Activated naive CD4-positive, alpha-beta T cell treated with Interleukin-2 at 50 U/mL for 16 hours (primary cell): ENCODE data around the gene SARNP.
"Not testable (repeated sequence)": the region's sequence is repeated elsewhere in the genome, so short reads cannot be mapped to it uniquely, and the experiment has no call there.

Experiments used
- DNase-seq: peaks from one replicate; pipeline ENCODE4 v3.0.0-alpha.2; 2020

The SARNP gene

GRCh38 chr12:55789171-55789570 lies 28.4 kb downstream of the SARNP start:
- DNase-seq: no peak

- no peak for DNase-seq
Measured at GRCh38 chr12:55788546-55788945, 29.0 kb downstream of the SARNP start.

- DNase-seq: no peak
Measured at GRCh38 chr12:55780685-55781084, 36.8 kb downstream of the SARNP start.

- no peak for DNase-seq
Measured at GRCh38 chr12:55777856-55778255, 39.7 kb downstream of the SARNP start.

GRCh38 chr12:55771736-55772135 lies 45.8 kb downstream of the SARNP start:
- DNase-seq: no peak

- no peak for DNase-seq
Measured at GRCh38 chr12:55767156-55767555, 50.4 kb downstream of the SARNP start.

- no peak for DNase-seq
Measured at GRCh38 chr12:55765736-55766290, 51.7 kb downstream of the SARNP start.

- no peak for DNase-seq
Measured at GRCh38 chr12:55762646-55763045, 54.9 kb downstream of the SARNP start.

GRCh38 chr12:55760663-55761062 lies 56.9 kb downstream of the SARNP start:
- peak; percentile 57 for DNase-seq

GRCh38 chr12:55758575-55758974 lies 58.9 kb downstream of the SARNP start:
- DNase-seq: not testable (repeated sequence)

- DNase-seq: no peak
Measured at GRCh38 chr12:55757701-55758100, 59.8 kb downstream of the SARNP start.

GRCh38 chr12:55755246-55755645 lies 62.3 kb downstream of the SARNP start:
- DNase-seq: no peak

- no peak for DNase-seq
Measured at GRCh38 chr12:55748230-55748993, 69.1 kb downstream of the SARNP start.

- no peak for DNase-seq
Measured at GRCh38 chr12:55746913-55747231, 70.7 kb downstream of the SARNP start.

- DNase-seq: no peak
Measured at GRCh38 chr12:55746174-55746912, 71.2 kb downstream of the SARNP start.

GRCh38 chr12:55745361-55746173 lies 72.0 kb downstream of the SARNP start:
- DNase-seq: no peak

GRCh38 chr12:55744340-55745030 lies 73.0 kb downstream of the SARNP start:
- no peak for DNase-seq

GRCh38 chr12:55743406-55744339 lies 73.9 kb downstream of the SARNP start:
- peak; percentile 54 for DNase-seq

GRCh38 chr12:55742719-55743405 lies 74.7 kb downstream of the SARNP start, which contains the start of gene GDF11:
Gene GDF11, plus strand, starts transcription at chr12:55743122. Its CDS starts 195 bp downstream, at chr12:55743317.
- peak; percentile 77 for DNase-seq

- DNase-seq: no peak
Measured at GRCh38 chr12:55741931-55742680, 75.4 kb downstream of the SARNP start.
